ENCODE data around the gene ARFGAP2.

The ARFGAP2 gene

DNA sequence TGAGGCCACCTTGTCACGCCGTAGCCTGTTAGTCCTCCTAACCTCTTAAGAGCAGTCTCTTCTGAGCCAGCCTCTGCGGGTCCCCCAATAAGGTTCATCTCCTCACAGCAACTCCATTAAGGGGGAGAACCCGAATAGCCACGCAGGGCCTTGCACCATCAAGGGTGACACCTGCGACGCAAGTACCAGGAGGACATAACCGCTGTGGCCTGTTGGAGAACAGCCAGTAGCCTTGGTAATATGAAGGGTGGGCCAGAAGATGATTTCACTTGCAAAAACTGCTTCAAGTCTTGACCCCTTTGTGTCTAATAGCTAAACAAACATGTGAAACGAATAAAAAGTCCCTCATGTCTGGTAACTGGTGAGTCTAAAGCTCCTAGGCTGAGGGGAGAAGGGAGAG lies 14.8 kb downstream of the ARFGAP2 start:
- TF ChIP-seq, protein P1, sequence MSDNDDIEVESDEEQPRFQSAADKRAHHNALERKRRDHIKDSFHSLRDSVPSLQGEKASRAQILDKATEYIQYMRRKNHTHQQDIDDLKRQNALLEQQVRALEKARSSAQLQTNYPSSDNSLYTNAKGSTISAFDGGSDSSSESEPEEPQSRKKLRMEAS (IDR thresholded peaks at IDR 0.05; ENCODE audit: low read depth, low read length), result no peak
- TF ChIP-seq POLR2A (IDR thresholded peaks at IDR 0.05; ENCODE audit: extremely low read depth, insufficient read length), result no peak
- TF ChIP-seq, protein P2, sequence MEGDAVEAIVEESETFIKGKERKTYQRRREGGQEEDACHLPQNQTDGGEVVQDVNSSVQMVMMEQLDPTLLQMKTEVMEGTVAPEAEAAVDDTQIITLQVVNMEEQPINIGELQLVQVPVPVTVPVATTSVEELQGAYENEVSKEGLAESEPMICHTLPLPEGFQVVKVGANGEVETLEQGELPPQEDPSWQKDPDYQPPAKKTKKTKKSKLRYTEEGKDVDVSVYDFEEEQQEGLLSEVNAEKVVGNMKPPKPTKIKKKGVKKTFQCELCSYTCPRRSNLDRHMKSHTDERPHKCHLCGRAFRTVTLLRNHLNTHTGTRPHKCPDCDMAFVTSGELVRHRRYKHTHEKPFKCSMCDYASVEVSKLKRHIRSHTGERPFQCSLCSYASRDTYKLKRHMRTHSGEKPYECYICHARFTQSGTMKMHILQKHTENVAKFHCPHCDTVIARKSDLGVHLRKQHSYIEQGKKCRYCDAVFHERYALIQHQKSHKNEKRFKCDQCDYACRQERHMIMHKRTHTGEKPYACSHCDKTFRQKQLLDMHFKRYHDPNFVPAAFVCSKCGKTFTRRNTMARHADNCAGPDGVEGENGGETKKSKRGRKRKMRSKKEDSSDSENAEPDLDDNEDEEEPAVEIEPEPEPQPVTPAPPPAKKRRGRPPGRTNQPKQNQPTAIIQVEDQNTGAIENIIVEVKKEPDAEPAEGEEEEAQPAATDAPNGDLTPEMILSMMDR (IDR thresholded peaks at IDR 0.05; ENCODE audit: low read depth, low read length), result no peak
- no peak for DNase-seq (ENCODE audit: low read depth)
- H3K4me3 ChIP-seq (ENCODE audit: low read depth, low read length), result no peak overlapping the region

DNA sequence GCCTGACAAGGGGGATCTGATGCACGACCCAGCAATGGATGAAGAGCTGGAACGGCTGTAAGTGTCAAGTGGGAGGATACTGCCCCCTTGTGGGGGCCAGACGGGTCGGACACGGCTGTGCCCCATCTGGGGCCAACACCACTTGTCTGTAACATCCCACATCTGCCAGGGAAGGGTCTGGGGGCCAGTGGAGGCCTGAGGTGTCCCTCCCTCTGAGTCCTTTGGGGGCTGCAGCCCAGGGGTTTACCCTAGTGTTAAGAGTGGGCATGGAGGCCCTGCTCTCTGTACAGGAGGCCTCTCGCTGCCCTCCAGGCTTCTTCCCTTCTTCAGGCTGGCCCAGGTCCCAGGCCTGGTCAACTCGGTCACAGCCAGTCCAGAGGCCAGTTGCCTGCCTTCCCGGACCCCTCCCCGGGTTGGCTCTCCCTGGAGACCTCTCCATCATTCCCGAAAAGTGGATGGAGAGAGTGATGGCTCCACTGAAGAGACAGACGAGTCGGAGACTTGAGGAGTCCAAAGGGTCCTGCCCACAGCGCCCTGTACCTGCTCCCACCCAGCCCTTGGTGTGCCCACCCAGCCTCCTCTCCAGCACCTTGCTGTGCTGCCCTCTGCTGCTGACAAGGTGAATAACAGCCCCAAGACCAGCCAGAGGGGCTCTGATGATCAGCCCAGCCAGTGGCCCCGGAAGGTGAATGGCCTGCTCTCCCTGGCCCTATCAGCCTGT lies 15.4 kb downstream of the ARFGAP2 start:
- TF ChIP-seq POLR2A (IDR thresholded peaks at IDR 0.05; ENCODE audit: extremely low read depth, insufficient read length) (peak; percentile 10), MYC (IDR thresholded peaks at IDR 0.05; ENCODE audit: low read depth, low read length) (no peak)
- TF ChIP-seq, protein P1 (IDR thresholded peaks at IDR 0.05; ENCODE audit: low read depth, low read length), result 0 out of 2 replicates have a peak, but pooled peaks have one; percentile 10
- TF ChIP-seq, protein P2 (IDR thresholded peaks at IDR 0.05; ENCODE audit: low read depth, low read length), result peak; percentile 85
- DNase-seq (ENCODE audit: low read depth), result peak; percentile 78
- H3K4me3 ChIP-seq (ENCODE audit: low read depth, low read length), result no peak overlapping the region

DNA sequence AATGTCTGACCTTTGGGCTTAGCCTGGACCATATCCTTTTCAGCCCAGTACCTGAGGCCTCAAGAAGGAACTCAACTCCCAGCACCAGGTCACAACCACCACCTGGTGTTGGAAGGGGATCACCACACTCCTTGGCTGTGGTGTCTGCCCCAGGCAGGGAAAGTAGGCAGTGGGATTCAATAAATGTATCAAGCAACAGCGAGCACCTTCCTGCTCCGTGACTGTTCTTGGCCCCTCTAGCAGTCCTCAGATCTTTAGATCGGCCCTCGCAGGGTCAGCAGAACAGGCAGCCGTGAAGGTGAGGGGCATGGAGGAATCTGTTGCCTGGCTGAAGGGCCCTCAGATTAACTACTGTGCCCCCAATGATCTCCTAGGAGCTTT lies 15.9 kb downstream of the ARFGAP2 start:
- TF ChIP-seq MYC (IDR thresholded peaks at IDR 0.05; ENCODE audit: low read depth, low read length) (no peak), POLR2A (IDR thresholded peaks at IDR 0.05; ENCODE audit: extremely low read depth, insufficient read length) (no peak)
- TF ChIP-seq, protein P2 (IDR thresholded peaks at IDR 0.05; ENCODE audit: low read depth, low read length), result no peak
- TF ChIP-seq, protein P1 (IDR thresholded peaks at IDR 0.05; ENCODE audit: low read depth, low read length), result no peak
- H3K4me3 ChIP-seq (ENCODE audit: low read depth, low read length), result no peak overlapping the region
- DNase-seq (ENCODE audit: low read depth), result no peak

DNA sequence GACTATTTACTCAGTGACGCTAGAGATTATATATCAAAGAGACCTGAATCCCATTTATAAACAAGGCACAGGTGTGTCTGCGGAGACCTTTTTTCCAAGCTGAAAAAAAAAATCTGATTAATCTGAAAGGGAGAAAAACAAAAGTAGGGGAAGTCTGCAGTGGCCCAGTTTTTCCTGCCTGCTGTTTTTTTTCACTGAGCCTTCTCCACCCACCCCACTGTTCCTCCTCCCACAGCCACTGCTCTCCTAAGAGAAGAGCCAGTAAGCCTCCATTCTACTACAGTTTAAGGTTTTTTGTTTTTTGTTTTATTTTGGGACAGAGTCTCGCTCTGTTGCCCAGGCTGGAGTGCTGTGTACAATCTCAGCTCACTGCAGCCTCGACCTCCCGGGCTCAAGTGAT lies 18.4 kb downstream of the ARFGAP2 start:
- no peak for DNase-seq (ENCODE audit: low read depth)
- TF ChIP-seq POLR2A (IDR thresholded peaks at IDR 0.05; ENCODE audit: extremely low read depth, insufficient read length), result no peak
- TF ChIP-seq, protein P1 (IDR thresholded peaks at IDR 0.05; ENCODE audit: low read depth, low read length), result no peak
- no peak for TF ChIP-seq MYC (IDR thresholded peaks at IDR 0.05; ENCODE audit: low read depth, low read length)
- TF ChIP-seq, protein P2 (IDR thresholded peaks at IDR 0.05; ENCODE audit: low read depth, low read length), result no peak
- H3K4me3 ChIP-seq (ENCODE audit: low read depth, low read length), result no peak overlapping the region

DNA sequence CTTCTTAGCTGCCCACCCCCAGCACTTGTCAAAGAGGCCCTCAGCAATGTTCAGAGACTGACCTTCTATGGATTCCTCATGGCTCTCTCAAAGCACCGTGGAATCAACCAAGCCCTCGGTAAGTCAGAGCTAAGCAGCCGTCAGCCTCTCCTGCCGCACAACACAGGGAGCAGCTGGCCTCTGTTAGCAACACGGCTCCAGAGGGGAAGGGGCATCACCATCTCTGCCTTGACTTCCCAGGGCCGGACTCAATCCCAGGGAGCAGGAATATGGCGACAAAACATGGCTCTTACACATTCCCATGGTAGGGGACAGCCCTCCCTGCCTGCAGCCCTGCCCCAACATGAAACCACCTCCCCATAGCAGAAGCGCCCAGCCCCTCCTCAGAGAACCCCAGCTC lies 18.9 kb downstream of the ARFGAP2 start:
- no peak for DNase-seq (ENCODE audit: low read depth)
- TF ChIP-seq, protein P1 (IDR thresholded peaks at IDR 0.05; ENCODE audit: low read depth, low read length), result no peak
- TF ChIP-seq, protein P2 (IDR thresholded peaks at IDR 0.05; ENCODE audit: low read depth, low read length), result no peak
- TF ChIP-seq MYC (IDR thresholded peaks at IDR 0.05; ENCODE audit: low read depth, low read length) (no peak), POLR2A (IDR thresholded peaks at IDR 0.05; ENCODE audit: extremely low read depth, insufficient read length) (no peak)
- no peak overlapping the region for H3K4me3 ChIP-seq (ENCODE audit: low read depth, low read length)
